Panc1 (cell line): ENCODE data around the gene ELOA. TPM values are rescaled to one million over a fixed set of nuclear protein-coding genes. Genes with fewer than 3 reads are reported as not detected.

Experiments
- ATAC-seq: fragments of 200-7000 bp; cut with Tn5 transposase; 2 replicates; pipeline ENCODE4 v1.9.1; 2020; ENCODE audit warnings: mild to moderate bottlenecking, moderate library complexity
- BruUV-seq: library from RNA; stranded (reverse); fragments of 400-500 nt; replicated peaks from 2 replicates; lab custom pipeline; 2021; lab: Mats Ljungman, UMichigan
- CTCF ChIA-PET: fragments of 300-600 bp; sonication (Branson Sonifier 250); formaldehyde crosslinking; loops from one replicate; lab custom pipeline; 2022; ENCODE audit warnings: antibody characterized with exemption; lab: Charles Lee
- POLR2A ChIA-PET: fragments of 300-600 bp; sonication (Branson Sonifier 250); formaldehyde crosslinking; loops from one replicate; lab custom pipeline; 2022; ENCODE audit warnings: antibody characterized with exemption; lab: Charles Lee
- DNase-seq: peaks from one replicate; pipeline ENCODE4 v3.0.0-alpha.2; 2010; ENCODE audit warnings: low read depth, low spot score
- H3K27ac ChIP-seq: 2 replicates; pipeline ENCODE4 v1.5.1; 2011; ENCODE audit warnings: mild to moderate bottlenecking, low read length, inconsistent platforms
- H3K27me3 ChIP-seq: fragments of 200-500 bp; sonication (Bioruptor generic); 2 replicates; pipeline ENCODE4 v1.6.0; 2014; ENCODE audit warnings: low read length, inconsistent platforms; ENCODE audit not compliant: control insufficient read depth, insufficient read depth
- H3K36me3 ChIP-seq: fragments of 200-500 bp; sonication (Bioruptor generic); 2 replicates; pipeline ENCODE4 v1.5.1; 2014; ENCODE audit warnings: inconsistent platforms, mild to moderate bottlenecking, low read length, moderate library complexity; ENCODE audit not compliant: control insufficient read depth, insufficient read depth
- H3K4me1 ChIP-seq: 2 replicates; pipeline ENCODE4 v1.5.1; 2011; ENCODE audit warnings: inconsistent platforms, mild to moderate bottlenecking, low read length, moderate library complexity; ENCODE audit not compliant: control insufficient read depth, insufficient read depth
- H3K4me3 ChIP-seq, 2 experiments: 2 replicates each; pipeline ENCODE4 v1.5.1; 2011 to 2012; ENCODE audit warnings: low read depth in 2 of 2, low read length in 2 of 2, mild to moderate bottlenecking in 2 of 2, inconsistent platforms in 1 of 2, moderate library complexity in 1 of 2
- H3K9me3 ChIP-seq: fragments of 200-500 bp; sonication (Bioruptor generic); 2 replicates; pipeline ENCODE4 v1.5.1; 2014; ENCODE audit warnings: low read depth, mild to moderate bottlenecking, inconsistent platforms, low read length, moderate library complexity; ENCODE audit not compliant: control insufficient read depth, insufficient read depth
- POLR2AphosphoS5 ChIP-seq: IDR thresholded peaks from 2 replicates; pipeline ENCODE4 v1.6.1; 2012; ENCODE audit warnings: mild to moderate bottlenecking, low read depth, low read length, moderate library complexity
- SIN3A ChIP-seq: IDR thresholded peaks from 2 replicates; pipeline ENCODE4 v1.6.1; 2012; ENCODE audit warnings: low read depth, mild to moderate bottlenecking, low read length, moderate library complexity, borderline replicate concordance; ENCODE audit not compliant: insufficient read depth
- TCF7L2 ChIP-seq: IDR thresholded peaks from 2 replicates; pipeline ENCODE4 v1.6.1; 2011; ENCODE audit warnings: mild to moderate bottlenecking, low read depth, low read length, inconsistent platforms
- in situ Hi-C: cut with HindIII; loops from 2 replicates; pipeline ENCODE4 v1.10.0; 2016; ENCODE audit warnings: low sequenced_read_pairs, low pct_unique_long_range_greater_than_20kb
- intact Hi-C: fragments of 100-400 bp; cut with micrococcal nuclease; formaldehyde crosslinking; loops from one replicate; pipeline ENCODE4 v1.10.0; 2022; ENCODE audit not compliant: unreplicated experiment
- total RNA-seq: library from RNA; stranded (reverse); gene quantifications from one replicate; pipeline ENCODE4 v1.2.1, GENCODE V29; 2021; ENCODE audit not compliant: unreplicated experiment
- TF ChIP-seq, protein P1 (sequence below), 2 experiments: IDR thresholded peaks; 2 replicates each; pipeline ENCODE4 v1.6.1; 2011 to 2012; ENCODE audit warnings: low read depth in 2 of 2, control low read depth in 1 of 2, low read length in 1 of 2, mild to moderate bottlenecking in 1 of 2, moderate library complexity in 1 of 2; ENCODE audit not compliant: insufficient read depth in 1 of 2
- TF ChIP-seq, protein P2 (sequence below): fragments of 450-650 bp; IDR thresholded peaks from 2 replicates; pipeline ENCODE4 v1.5.1; 2017; ENCODE audit warnings: mild to moderate bottlenecking

Gene ELOA
- total RNA-seq, 1 experiment from 2014 or later: 58.5 TPM

GRCh38 chr1:23804183-23804835 lies 61.0 kb downstream of the ELOA start:
- H3K36me3 ChIP-seq: peaks cover 5% of the 10 kb centered on the region; the same call in 1 of the 2 replicates
- H3K9me3 ChIP-seq: no peaks in the 10 kb centered on the region
- ChIA-PET POLR2A (no interaction called here), CTCF (no interaction called here)
- BruUV-seq: no TSS peak
- in situ Hi-C loops (no loop called here), intact Hi-C loops (no loop called here)
- ATAC-seq: no peak
- no peak overlapping the region for H3K27ac ChIP-seq
- peaks cover 14% of the 10 kb centered on the region for H3K4me1 ChIP-seq
- no peak for DNase-seq
- no peak overlapping the region for H3K4me3 ChIP-seq
- no peaks in the 10 kb centered on the region for H3K27me3 ChIP-seq
- no peak for TF ChIP-seq POLR2AphosphoS5
- TF ChIP-seq, protein P1, sequence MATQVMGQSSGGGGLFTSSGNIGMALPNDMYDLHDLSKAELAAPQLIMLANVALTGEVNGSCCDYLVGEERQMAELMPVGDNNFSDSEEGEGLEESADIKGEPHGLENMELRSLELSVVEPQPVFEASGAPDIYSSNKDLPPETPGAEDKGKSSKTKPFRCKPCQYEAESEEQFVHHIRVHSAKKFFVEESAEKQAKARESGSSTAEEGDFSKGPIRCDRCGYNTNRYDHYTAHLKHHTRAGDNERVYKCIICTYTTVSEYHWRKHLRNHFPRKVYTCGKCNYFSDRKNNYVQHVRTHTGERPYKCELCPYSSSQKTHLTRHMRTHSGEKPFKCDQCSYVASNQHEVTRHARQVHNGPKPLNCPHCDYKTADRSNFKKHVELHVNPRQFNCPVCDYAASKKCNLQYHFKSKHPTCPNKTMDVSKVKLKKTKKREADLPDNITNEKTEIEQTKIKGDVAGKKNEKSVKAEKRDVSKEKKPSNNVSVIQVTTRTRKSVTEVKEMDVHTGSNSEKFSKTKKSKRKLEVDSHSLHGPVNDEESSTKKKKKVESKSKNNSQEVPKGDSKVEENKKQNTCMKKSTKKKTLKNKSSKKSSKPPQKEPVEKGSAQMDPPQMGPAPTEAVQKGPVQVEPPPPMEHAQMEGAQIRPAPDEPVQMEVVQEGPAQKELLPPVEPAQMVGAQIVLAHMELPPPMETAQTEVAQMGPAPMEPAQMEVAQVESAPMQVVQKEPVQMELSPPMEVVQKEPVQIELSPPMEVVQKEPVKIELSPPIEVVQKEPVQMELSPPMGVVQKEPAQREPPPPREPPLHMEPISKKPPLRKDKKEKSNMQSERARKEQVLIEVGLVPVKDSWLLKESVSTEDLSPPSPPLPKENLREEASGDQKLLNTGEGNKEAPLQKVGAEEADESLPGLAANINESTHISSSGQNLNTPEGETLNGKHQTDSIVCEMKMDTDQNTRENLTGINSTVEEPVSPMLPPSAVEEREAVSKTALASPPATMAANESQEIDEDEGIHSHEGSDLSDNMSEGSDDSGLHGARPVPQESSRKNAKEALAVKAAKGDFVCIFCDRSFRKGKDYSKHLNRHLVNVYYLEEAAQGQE (IDR thresholded peaks at IDR 0.05; ENCODE audit: insufficient read depth in 1 of 2, low read depth in 2 of 2, low read length in 1 of 2): no peak
- TF ChIP-seq SIN3A: no peak
- TF ChIP-seq, protein P2, sequence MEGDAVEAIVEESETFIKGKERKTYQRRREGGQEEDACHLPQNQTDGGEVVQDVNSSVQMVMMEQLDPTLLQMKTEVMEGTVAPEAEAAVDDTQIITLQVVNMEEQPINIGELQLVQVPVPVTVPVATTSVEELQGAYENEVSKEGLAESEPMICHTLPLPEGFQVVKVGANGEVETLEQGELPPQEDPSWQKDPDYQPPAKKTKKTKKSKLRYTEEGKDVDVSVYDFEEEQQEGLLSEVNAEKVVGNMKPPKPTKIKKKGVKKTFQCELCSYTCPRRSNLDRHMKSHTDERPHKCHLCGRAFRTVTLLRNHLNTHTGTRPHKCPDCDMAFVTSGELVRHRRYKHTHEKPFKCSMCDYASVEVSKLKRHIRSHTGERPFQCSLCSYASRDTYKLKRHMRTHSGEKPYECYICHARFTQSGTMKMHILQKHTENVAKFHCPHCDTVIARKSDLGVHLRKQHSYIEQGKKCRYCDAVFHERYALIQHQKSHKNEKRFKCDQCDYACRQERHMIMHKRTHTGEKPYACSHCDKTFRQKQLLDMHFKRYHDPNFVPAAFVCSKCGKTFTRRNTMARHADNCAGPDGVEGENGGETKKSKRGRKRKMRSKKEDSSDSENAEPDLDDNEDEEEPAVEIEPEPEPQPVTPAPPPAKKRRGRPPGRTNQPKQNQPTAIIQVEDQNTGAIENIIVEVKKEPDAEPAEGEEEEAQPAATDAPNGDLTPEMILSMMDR: no peak; the same call in 1 of the 2 replicates
- TF ChIP-seq TCF7L2: no peak

DNA sequence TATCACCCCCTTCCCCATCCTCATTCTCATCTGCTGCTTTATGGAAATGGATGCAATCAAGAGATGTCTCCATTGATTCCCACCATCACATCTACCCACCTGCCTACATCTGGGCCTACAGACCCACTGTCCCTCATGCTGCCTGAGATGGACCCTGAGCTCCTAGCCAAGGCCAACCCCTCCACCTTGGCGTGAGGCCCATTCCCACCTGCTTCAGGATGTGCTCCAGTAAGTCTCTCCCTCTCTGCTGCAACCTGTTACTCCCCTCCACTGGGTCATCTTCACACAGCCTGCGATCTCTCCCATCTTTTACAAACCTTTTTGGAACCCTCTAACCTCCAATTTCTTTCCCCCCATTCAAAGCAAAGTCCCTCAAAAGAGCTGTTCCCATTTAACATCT lies 61.8 kb downstream of the ELOA start:
- BruUV-seq: no TSS peak
- no peak overlapping the region for H3K27ac ChIP-seq
- intact Hi-C loops: no loop called here

More for the DNA sequence above, 61.8 kb downstream of the ELOA start:
- DNase-seq: no peak
- Histone ChIP-seq H3K27me3 (no peaks in the 10 kb centered on the region), H3K36me3 (peaks cover 3% of the 10 kb centered on the region; the same call in 1 of the 2 replicates), H3K9me3 (no peaks in the 10 kb centered on the region), H3K4me3 (no peak overlapping the region), H3K4me1 (peaks cover 9% of the 10 kb centered on the region)
- POLR2A ChIA-PET: no interaction called here
- TF ChIP-seq, protein P2: no peak
- TF ChIP-seq TCF7L2 (no peak), SIN3A (no peak), POLR2AphosphoS5 (no peak)
- TF ChIP-seq, protein P1 (IDR thresholded peaks at IDR 0.05; ENCODE audit: insufficient read depth in 1 of 2, low read depth in 2 of 2, low read length in 1 of 2): no peak
- in situ Hi-C loops: no loop called here
- ATAC-seq: no peak
- CTCF ChIA-PET: no interaction called here
